Thyroid gland (tissue), 4 donors: ENCODE results near the gene MEIOB. TPM values are rescaled to one million over a fixed set of nuclear protein-coding genes. Genes with fewer than 3 reads are reported as not detected.

ENCODE experiments used
- DNase-seq, 2 donors: peaks; one replicate each; pipeline ENCODE4 v3.0.0-alpha.2; 2019
- H3K27ac ChIP-seq, 3 donors: fragments of 200-600 bp; sonication (generic); 1 replicate in 2 of 3; 2 replicates in 1 of 3; pipeline ENCODE4 v1.5.1; 2016 to 2019; ENCODE audit warnings: mild to moderate bottlenecking in 1 of 3, moderate library complexity in 1 of 3
- H3K27me3 ChIP-seq: fragments of 200-600 bp; sonication (generic); one replicate; pipeline ENCODE4 v1.5.1; 2019
- H3K36me3 ChIP-seq, 2 donors: fragments of 200-600 bp; sonication (generic); one replicate each; pipeline ENCODE4 v1.5.1; 2016 to 2019
- H3K4me1 ChIP-seq, 2 donors: fragments of 200-600 bp; sonication (generic); one replicate each; pipeline ENCODE4 v1.5.1; 2017 to 2019
- H3K4me3 ChIP-seq, 3 donors: fragments of 200-600 bp; sonication (generic); replicated peaks in 1 of 3; 1 replicate in 2 of 3; 2 replicates in 1 of 3; pipeline ENCODE4 v1.5.1; 2016; ENCODE audit warnings: mild to moderate bottlenecking in 1 of 3
- H3K9me3 ChIP-seq: fragments of 200-600 bp; sonication (generic); one replicate; pipeline ENCODE4 v1.5.1; 2017
- POLR2A ChIP-seq, 2 donors: fragments of 450-650 bp; IDR thresholded peaks; one replicate each; pipeline ENCODE4 v1.6.1; 2017; ENCODE audit warnings: antibody characterized with exemption in 2 of 2, mild to moderate bottlenecking in 2 of 2, moderate library complexity in 1 of 2
- WGBS, 2 donors: methylation state at CpG; one replicate each; pipeline ENCODE4 v1.1.5; 2017; 5-methylcytosine and 5-hydroxymethylcytosine counted together
- intact Hi-C: fragments of 100-400 bp; cut with DNase I; formaldehyde crosslinking; loops from one replicate; pipeline ENCODE4 v1.15.1; 2023
- total RNA-seq, 4 donors: library from RNA; depleted of rRNA; stranded (reverse); fragments of >200 nt; gene quantifications; one replicate each; pipeline ENCODE4 v1.2.3, GENCODE V29; 2016
- TF ChIP-seq, protein P1 (sequence below), 6 experiments: fragments of 200-600 bp in 3 of 6; fragments of 450-650 bp in 3 of 6; sonication (generic) in 3 of 6; IDR thresholded peaks; one replicate each; pipeline ENCODE4 v1.5.1; 2016 to 2019; ENCODE audit warnings: antibody characterized with exemption in 6 of 6, mild to moderate bottlenecking in 2 of 6, inconsistent platforms in 1 of 6, moderate library complexity in 1 of 6

The MEIOB gene
- total RNA-seq, 4 donors from 2014 or later = 0.13 TPM; not detected in 3

DNA sequence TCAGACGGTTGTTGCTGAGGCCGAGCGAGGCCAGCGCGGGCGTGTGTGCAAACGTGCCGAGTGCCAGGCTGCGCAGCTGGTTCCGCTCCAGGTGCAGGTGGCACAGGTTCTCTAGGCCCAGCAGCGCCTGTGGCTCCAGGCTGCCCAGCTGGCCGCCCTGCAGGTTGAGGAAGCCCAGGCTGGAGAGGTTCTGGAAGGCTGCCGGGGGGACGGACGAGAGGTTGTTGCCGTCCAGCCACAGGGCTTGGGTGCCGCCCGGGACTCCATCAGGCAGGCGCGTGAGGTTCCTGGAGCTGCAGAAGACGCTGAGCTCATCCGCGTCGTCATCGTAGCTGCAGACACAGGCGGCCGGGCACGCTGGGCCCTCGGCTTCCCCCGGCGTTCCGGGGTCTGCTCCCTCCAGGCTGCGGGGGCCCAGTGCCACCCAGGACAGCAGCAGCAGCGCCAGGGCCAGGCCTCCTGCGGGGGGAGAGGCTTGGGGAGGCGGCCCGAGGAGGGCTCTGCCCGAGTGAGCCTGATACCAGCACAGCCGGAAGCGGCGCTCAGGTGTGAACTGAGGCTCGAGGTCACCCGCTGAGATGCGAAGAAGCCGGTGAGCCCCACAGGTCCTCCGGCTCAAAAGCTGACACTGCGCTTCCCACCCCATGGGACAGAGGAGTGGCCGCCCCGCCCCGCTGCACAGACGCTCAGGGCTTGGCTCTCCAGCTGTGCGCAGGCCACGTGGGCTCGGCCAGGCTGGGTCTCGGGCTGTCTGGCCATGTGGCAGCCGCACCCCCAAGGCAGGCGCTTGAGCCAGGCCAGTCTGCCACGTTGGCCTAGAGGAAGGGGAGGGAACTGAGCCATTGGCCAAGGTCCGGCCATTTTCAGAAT, 79.8 kb downstream of the MEIOB start:
- H3K27ac ChIP-seq = no peak overlapping the region
- H3K27me3 ChIP-seq = no peaks in the 10 kb centered on the region
- peaks cover 11 to 12% of the 10 kb centered on the region in 2 donors for H3K4me1 ChIP-seq
- 87% methylated on average over 20 of the region's 59 CpGs; no CpG with 5 or more reads in 1 of the 2 donors for WGBS, 2 donors
- no peak overlapping the region for H3K4me3 ChIP-seq
- peaks cover 15 to 17% of the 10 kb centered on the region in 2 donors for H3K36me3 ChIP-seq
- no peak for TF ChIP-seq POLR2A (IDR thresholded peaks at IDR 0.05)
- TF ChIP-seq, protein P1, sequence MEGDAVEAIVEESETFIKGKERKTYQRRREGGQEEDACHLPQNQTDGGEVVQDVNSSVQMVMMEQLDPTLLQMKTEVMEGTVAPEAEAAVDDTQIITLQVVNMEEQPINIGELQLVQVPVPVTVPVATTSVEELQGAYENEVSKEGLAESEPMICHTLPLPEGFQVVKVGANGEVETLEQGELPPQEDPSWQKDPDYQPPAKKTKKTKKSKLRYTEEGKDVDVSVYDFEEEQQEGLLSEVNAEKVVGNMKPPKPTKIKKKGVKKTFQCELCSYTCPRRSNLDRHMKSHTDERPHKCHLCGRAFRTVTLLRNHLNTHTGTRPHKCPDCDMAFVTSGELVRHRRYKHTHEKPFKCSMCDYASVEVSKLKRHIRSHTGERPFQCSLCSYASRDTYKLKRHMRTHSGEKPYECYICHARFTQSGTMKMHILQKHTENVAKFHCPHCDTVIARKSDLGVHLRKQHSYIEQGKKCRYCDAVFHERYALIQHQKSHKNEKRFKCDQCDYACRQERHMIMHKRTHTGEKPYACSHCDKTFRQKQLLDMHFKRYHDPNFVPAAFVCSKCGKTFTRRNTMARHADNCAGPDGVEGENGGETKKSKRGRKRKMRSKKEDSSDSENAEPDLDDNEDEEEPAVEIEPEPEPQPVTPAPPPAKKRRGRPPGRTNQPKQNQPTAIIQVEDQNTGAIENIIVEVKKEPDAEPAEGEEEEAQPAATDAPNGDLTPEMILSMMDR (IDR thresholded peaks at IDR 0.05) = no peak
- no peaks in the 10 kb centered on the region for H3K9me3 ChIP-seq
- no peak for DNase-seq
- intact Hi-C loops = no loop called here

DNA sequence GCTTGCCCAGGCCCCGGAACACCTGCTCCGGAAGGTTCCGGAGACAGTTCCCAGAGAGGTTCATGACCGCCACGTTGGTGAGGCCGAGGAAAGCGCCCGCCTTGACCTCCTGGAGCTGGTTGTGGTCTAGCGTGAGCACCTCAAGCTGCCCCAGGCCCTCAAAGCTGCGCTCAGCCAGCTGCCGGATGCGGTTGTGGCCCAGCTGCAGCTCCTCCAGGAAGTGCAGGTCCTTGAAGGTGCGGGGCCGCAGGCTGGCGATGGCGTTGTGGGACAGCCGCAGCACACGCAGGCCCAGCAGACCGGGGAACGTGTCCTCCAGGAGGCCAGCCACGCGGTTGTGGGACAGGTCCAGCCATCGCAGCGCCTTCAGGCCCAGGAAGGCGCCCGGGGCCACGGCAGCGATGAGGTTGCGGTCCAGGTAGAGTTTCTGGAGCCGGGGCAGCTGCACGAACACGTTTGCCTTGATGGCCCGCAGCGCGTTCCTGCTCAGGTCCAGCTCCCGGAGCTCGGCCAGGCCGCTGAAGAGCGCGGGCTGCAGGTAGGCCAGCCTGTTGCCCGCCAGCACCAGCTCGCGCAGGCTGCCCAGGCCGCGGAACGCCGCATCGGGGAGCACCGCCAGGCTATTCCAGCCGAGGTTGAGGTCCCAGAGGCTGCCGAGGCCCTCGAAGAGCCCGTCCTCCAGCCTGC, 80.6 kb downstream of the MEIOB start:
- Histone ChIP-seq H3K27me3 (no peaks in the 10 kb centered on the region), H3K4me3 (no peak overlapping the region), H3K36me3 (peaks cover 17 to 21% of the 10 kb centered on the region in 2 donors), H3K27ac (no peak overlapping the region), H3K9me3 (no peaks in the 10 kb centered on the region), H3K4me1 (peaks cover 11 to 12% of the 10 kb centered on the region in 2 donors)
- TF ChIP-seq, protein P1 (IDR thresholded peaks at IDR 0.05) = no peak
- TF ChIP-seq POLR2A (IDR thresholded peaks at IDR 0.05) = no peak
- 94 to 100% methylated on average over 5 to 19 of the region's 53 CpGs for WGBS, 2 donors
- intact Hi-C loops = no loop called here
- no peak for DNase-seq

DNA sequence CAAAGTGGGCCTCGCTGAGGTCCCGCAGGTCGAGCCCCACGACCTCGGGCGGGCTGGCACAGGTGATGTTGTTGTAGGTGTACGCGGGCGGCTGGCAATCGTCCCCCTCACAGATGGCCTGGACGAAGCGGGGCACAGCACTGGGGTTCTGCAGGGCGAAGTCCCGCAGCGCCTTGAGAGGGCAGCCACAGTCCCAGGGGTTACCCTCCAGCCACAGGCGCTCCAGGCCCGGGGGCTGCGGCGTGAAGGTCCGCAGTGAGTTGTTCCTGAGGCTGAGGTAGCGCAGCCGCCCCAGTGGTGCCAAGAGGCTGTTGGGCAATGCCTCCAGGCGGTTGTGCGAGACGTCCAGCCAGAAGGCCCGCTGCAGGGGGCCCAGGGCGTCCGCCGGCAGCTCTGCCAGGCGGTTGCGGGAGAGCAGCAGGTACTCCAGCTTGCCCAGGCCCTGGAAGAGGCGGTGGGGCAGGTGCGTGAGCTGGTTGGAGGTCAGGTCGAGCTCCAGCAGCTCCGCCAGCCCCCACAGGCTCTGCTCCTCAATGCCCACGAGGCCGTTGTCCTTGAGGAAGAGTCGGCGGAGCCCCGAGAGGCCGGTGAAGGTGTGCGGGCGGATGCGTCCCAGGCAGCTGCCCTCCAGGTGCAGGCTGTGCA, 81.2 kb downstream of the MEIOB start:
- no peak for DNase-seq
- Histone ChIP-seq H3K4me1 (peaks cover 11 to 12% of the 10 kb centered on the region in 2 donors), H3K4me3 (no peak overlapping the region), H3K27ac (no peak overlapping the region), H3K27me3 (no peaks in the 10 kb centered on the region), H3K36me3 (peaks cover 17 to 21% of the 10 kb centered on the region in 2 donors), H3K9me3 (no peaks in the 10 kb centered on the region)
- 92% methylated on average over 42 of the region's 44 CpGs; no CpG with 5 or more reads in 1 of the 2 donors for WGBS, 2 donors
- intact Hi-C loops = no loop called here
- TF ChIP-seq POLR2A (IDR thresholded peaks at IDR 0.05) = no peak
- TF ChIP-seq, protein P1 (IDR thresholded peaks at IDR 0.05) = no peak

DNA sequence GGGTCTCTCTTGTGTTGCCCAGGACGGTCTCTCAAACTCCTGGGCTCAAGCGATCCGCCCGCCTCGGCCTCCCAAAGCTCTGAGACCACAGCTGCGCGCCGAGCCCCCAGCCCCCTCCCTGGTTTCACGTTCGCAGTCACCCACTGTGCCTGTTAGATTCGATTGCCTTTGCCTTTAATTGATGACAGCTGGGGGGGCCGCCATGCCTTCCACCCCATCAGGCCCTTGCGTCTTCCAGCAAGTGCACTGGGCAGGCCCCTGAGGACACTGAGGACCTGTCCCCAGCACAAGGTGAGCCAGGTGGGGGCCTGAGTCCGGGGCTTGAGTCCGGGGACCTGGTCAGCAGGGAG, 81.7 kb downstream of the MEIOB start:
- WGBS, 2 donors = 93 to 95% methylated on average over 12 to 15 of the region's 15 CpGs
- Histone ChIP-seq H3K27ac (no peak overlapping the region), H3K4me3 (no peak overlapping the region), H3K27me3 (no peaks in the 10 kb centered on the region), H3K36me3 (peaks cover 17 to 21% of the 10 kb centered on the region in 2 donors), H3K4me1 (peaks cover 11 to 12% of the 10 kb centered on the region in 2 donors), H3K9me3 (no peaks in the 10 kb centered on the region)
- intact Hi-C loops = no loop called here
- TF ChIP-seq, protein P1 (IDR thresholded peaks at IDR 0.05) = no peak
- TF ChIP-seq POLR2A (IDR thresholded peaks at IDR 0.05) = no peak
- no peak for DNase-seq
